Neural progenitor cell (in vitro differentiated cells): ENCODE data around the gene PTTG1IP. TPM values are rescaled to one million over a fixed set of nuclear protein-coding genes. Genes with fewer than 3 reads are reported as not detected.

Experiments used
- DNase-seq: peaks from one replicate; pipeline ENCODE4 v3.0.0-alpha.2; 2016; ENCODE audit warnings: low spot score
- H2AFZ ChIP-seq: fragments of 200-600 bp; sonication (generic); replicated peaks from 2 replicates; pipeline ENCODE4 v1.6.1; 2016; ENCODE audit warnings: antibody characterized with exemption
- H3F3A ChIP-seq: fragments of 200-600 bp; sonication (generic); 2 replicates; pipeline ENCODE4 v1.6.1; 2016; ENCODE audit warnings: antibody characterized with exemption, low read depth
- H3K27ac ChIP-seq: fragments of 200-600 bp; sonication (generic); 2 replicates; pipeline ENCODE4 v1.5.1; 2016; ENCODE audit warnings: mild to moderate bottlenecking
- H3K27me3 ChIP-seq: fragments of 200-600 bp; sonication (generic); 2 replicates; pipeline ENCODE4 v1.6.1; 2016; ENCODE audit warnings: mild to moderate bottlenecking, moderate library complexity
- H3K36me3 ChIP-seq: fragments of 200-600 bp; sonication (generic); 2 replicates; pipeline ENCODE4 v1.5.1; 2016
- H3K4me1 ChIP-seq: fragments of 200-600 bp; sonication (generic); 2 replicates; pipeline ENCODE4 v1.6.1; 2016; ENCODE audit warnings: mixed run types
- H3K4me2 ChIP-seq: fragments of 200-600 bp; sonication (generic); 2 replicates; pipeline ENCODE4 v1.6.1; 2016
- H3K4me3 ChIP-seq: fragments of 200-600 bp; sonication (generic); 2 replicates; pipeline ENCODE4 v1.5.1; 2016
- H3K79me2 ChIP-seq: fragments of 200-600 bp; sonication (generic); 2 replicates; pipeline ENCODE4 v1.6.1; 2016; ENCODE audit warnings: low read depth
- H3K9ac ChIP-seq: fragments of 200-600 bp; sonication (generic); 2 replicates; pipeline ENCODE4 v1.6.1; 2016
- H3K9me3 ChIP-seq: fragments of 200-600 bp; sonication (generic); 2 replicates; pipeline ENCODE4 v1.5.1; 2016; ENCODE audit warnings: low read depth
- H4K20me1 ChIP-seq: fragments of 200-600 bp; sonication (generic); 2 replicates; pipeline ENCODE4 v1.6.1; 2016; ENCODE audit warnings: low read depth
- H3K27ac Mint-ChIP-seq: 3 replicates; pipeline ENCODE4 v1.8.0; 2021; ENCODE audit warnings: mixed read lengths
- H3K27me3 Mint-ChIP-seq: 2 replicates; pipeline ENCODE4 v1.8.0; 2022; ENCODE audit warnings: low read depth, mild to moderate bottlenecking, inconsistent platforms, moderate library complexity, mixed read lengths; ENCODE audit not compliant: insufficient read depth
- H3K36me3 Mint-ChIP-seq: 3 replicates; pipeline ENCODE4 v1.8.0; 2021; ENCODE audit warnings: mixed read lengths
- H3K4me1 Mint-ChIP-seq: 3 replicates; pipeline ENCODE4 v1.8.0; 2021; ENCODE audit warnings: mixed read lengths
- H3K4me3 Mint-ChIP-seq: 3 replicates; pipeline ENCODE4 v1.8.0; 2021; ENCODE audit warnings: mild to moderate bottlenecking, moderate library complexity, mixed read lengths
- H3K9me3 Mint-ChIP-seq: 3 replicates; pipeline ENCODE4 v1.8.0; 2020; ENCODE audit warnings: mixed read lengths
- CTCF ChIP-seq: fragments of 200-600 bp; sonication (generic); IDR thresholded peaks from 2 replicates; pipeline ENCODE4 v1.5.1; 2017; ENCODE audit warnings: antibody characterized with exemption, mild to moderate bottlenecking
- EZH2 ChIP-seq: fragments of 200-600 bp; sonication (generic); IDR thresholded peaks from 2 replicates; pipeline ENCODE4 v1.6.1; 2017; ENCODE audit warnings: antibody characterized with exemption, mild to moderate bottlenecking, moderate library complexity
- EZH2phosphoT487 ChIP-seq: fragments of 200-600 bp; sonication (generic); IDR thresholded peaks from 2 replicates; pipeline ENCODE4 v1.6.1; 2017; ENCODE audit warnings: antibody characterized with exemption
- total RNA-seq: library from RNA; depleted of rRNA; stranded (reverse); fragments of >200 nt; gene quantifications from 2 replicates; pipeline ENCODE4 v1.2.3, GENCODE V29; 2015; ENCODE audit warnings: low replicate concordance

The PTTG1IP gene
- total RNA-seq, 1 donor from 2014 or later = 162 TPM

DNA sequence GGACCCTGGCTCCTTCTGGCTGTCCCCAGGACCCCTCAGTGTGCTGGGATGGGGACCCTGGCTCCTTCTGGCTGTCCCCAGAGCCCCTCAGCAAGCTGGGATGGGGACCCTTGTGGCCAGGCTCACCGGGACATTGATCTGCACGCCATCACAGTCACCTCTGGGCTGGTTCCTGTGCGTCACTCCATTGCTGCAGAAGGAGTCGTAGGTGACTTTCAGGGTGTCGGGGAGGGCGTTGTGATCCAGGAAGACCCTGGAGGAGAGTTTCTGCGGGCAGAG lies 19.7 kb upstream of the PTTG1IP start:
- DNase-seq = no peak
- no peak overlapping the region for H3K4me2 ChIP-seq
- no peaks in the 10 kb centered on the region for H3K79me2 ChIP-seq
- peaks cover 13% of the 10 kb centered on the region for H3K27me3 Mint-ChIP-seq
- no peak overlapping the region for H3K27ac Mint-ChIP-seq
- no peak overlapping the region for H3K27ac ChIP-seq
- no peak overlapping the region for H3K4me3 Mint-ChIP-seq
- H3K4me1 ChIP-seq = peaks cover 10% of the 10 kb centered on the region
- no peaks in the 10 kb centered on the region for H4K20me1 ChIP-seq
- H3K9ac ChIP-seq = no peak overlapping the region
- H3K36me3 Mint-ChIP-seq = no peaks in the 10 kb centered on the region
- no peak overlapping the region for H3K4me3 ChIP-seq
- H3K9me3 Mint-ChIP-seq = no peaks in the 10 kb centered on the region
- H3K36me3 ChIP-seq = no peaks in the 10 kb centered on the region
- H3K9me3 ChIP-seq = no peaks in the 10 kb centered on the region
- TF ChIP-seq CTCF (no peak), EZH2 (no peak), EZH2phosphoT487 (no peak)
- H2AFZ ChIP-seq = no peak overlapping the region
- peaks cover 7% of the 10 kb centered on the region for H3K4me1 Mint-ChIP-seq
- H3F3A ChIP-seq = no peaks in the 10 kb centered on the region
- no peaks in the 10 kb centered on the region for H3K27me3 ChIP-seq

- Histone ChIP-seq H2AFZ (no peak overlapping the region), H3K4me3 (no peak overlapping the region), H3F3A (no peaks in the 10 kb centered on the region), H3K9ac (no peak overlapping the region), H3K79me2 (no peaks in the 10 kb centered on the region), H4K20me1 (no peaks in the 10 kb centered on the region), H3K4me2 (no peak overlapping the region), H3K4me1 (peaks cover 6% of the 10 kb centered on the region), H3K36me3 (no peaks in the 10 kb centered on the region), H3K27ac (no peak overlapping the region), H3K27me3 (no peaks in the 10 kb centered on the region), H3K9me3 (no peaks in the 10 kb centered on the region)
- Mint-ChIP-seq H3K27ac (no peak overlapping the region), H3K4me1 (peaks cover 5% of the 10 kb centered on the region), H3K9me3 (no peaks in the 10 kb centered on the region), H3K4me3 (no peak overlapping the region), H3K36me3 (no peaks in the 10 kb centered on the region), H3K27me3 (peaks cover 13% of the 10 kb centered on the region)
- TF ChIP-seq EZH2 (no peak), CTCF (peak; percentile 97)
- DNase-seq = peak; percentile 77
Measured at GRCh38 chr21:44892536-44893277, 19.2 kb upstream of the PTTG1IP start.

DNA sequence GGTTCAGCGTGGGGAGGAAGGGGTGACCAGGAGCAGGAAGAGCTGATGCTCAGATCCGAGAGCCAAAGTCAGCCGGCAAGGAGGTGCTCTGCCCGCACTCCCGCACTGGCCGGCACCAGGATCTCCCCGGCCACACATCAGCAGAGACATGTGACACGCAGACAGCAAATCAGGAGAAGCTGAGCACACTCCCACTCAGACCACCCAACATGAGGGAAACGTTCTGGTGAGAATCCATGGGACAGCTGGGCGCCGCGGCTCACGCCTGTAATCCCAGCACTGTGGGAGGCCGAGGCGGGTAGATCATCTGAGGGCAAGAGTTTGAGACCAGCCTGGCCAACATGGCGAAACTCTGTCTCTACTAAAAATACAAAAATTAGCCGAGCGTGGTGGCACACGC lies 18.6 kb upstream of the PTTG1IP start:
- TF ChIP-seq CTCF = no peak
- no peaks in the 10 kb centered on the region for H3K79me2 ChIP-seq
- no peaks in the 10 kb centered on the region for H3F3A ChIP-seq
- Mint-ChIP-seq H3K4me1 (peaks cover 3% of the 10 kb centered on the region), H3K27ac (no peak overlapping the region), H3K27me3 (peaks cover 13% of the 10 kb centered on the region), H3K36me3 (no peaks in the 10 kb centered on the region), H3K4me3 (no peak overlapping the region), H3K9me3 (no peaks in the 10 kb centered on the region)
- H3K27ac ChIP-seq = no peak overlapping the region
- no peak overlapping the region for H2AFZ ChIP-seq
- no peak overlapping the region for H3K9ac ChIP-seq
- no peaks in the 10 kb centered on the region for H3K27me3 ChIP-seq
- H3K4me2 ChIP-seq = no peak overlapping the region
- H3K4me3 ChIP-seq = no peak overlapping the region
- no peaks in the 10 kb centered on the region for H3K36me3 ChIP-seq
- peak; percentile 34 for DNase-seq
- H3K9me3 ChIP-seq = no peaks in the 10 kb centered on the region
- no peaks in the 10 kb centered on the region for H3K4me1 ChIP-seq
- no peaks in the 10 kb centered on the region for H4K20me1 ChIP-seq
